ENCODE results near the gene MT1E.

- no peak for TF ChIP-seq CTCF (IDR thresholded peaks at IDR 0.05)
- TF ChIP-seq EZH2 (IDR thresholded peaks at IDR 0.05; ENCODE audit: borderline replicate concordance, insufficient read depth, low read depth, low read length, poor library complexity, severe bottlenecking) = no peak
These were observed 19.7 kb downstream of the MT1E start for GRCh38 chr16:56645311-56645710.
